ENCODE measurements around the gene MBNL1. TPM values are rescaled to one million over a fixed set of nuclear protein-coding genes. Genes with fewer than 3 reads are reported as not detected.
A peak's percentile ranks its signal among the peaks of the same experiment; 100 is the strongest.

Gene MBNL1
- total RNA-seq, 4 donors from 2014 or later = 353 to 653 (median 495) TPM

GRCh38 chr3:152474585-152474984 is 205.9 kb downstream of the MBNL1 start:
- WGBS, 2 donors = 86% methylated on average over 2 of the region's 2 CpGs
- peaks cover 0 to 8% (median 3%) of the 10 kb centered on the region in 4 donors for H3K9me3 ChIP-seq
- peaks cover 0 to 6% (median 0%) of the 10 kb centered on the region in 3 donors for H3K36me3 ChIP-seq
- H3K4me1 ChIP-seq = no peaks in the 10 kb centered on the region
- no peak overlapping the region for H3K4me3 ChIP-seq
- peak in 1 of 2 donors; percentile 47 for DNase-seq (ENCODE audit: low spot score in 2 of 2)
- TF ChIP-seq EP300 (IDR thresholded peaks at IDR 0.05) (peak in 1 of 2 donors; percentile 50), POLR2A (IDR thresholded peaks at IDR 0.05) (no peak)
- TF ChIP-seq, protein P1, sequence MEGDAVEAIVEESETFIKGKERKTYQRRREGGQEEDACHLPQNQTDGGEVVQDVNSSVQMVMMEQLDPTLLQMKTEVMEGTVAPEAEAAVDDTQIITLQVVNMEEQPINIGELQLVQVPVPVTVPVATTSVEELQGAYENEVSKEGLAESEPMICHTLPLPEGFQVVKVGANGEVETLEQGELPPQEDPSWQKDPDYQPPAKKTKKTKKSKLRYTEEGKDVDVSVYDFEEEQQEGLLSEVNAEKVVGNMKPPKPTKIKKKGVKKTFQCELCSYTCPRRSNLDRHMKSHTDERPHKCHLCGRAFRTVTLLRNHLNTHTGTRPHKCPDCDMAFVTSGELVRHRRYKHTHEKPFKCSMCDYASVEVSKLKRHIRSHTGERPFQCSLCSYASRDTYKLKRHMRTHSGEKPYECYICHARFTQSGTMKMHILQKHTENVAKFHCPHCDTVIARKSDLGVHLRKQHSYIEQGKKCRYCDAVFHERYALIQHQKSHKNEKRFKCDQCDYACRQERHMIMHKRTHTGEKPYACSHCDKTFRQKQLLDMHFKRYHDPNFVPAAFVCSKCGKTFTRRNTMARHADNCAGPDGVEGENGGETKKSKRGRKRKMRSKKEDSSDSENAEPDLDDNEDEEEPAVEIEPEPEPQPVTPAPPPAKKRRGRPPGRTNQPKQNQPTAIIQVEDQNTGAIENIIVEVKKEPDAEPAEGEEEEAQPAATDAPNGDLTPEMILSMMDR (IDR thresholded peaks at IDR 0.05) = peak in 4 of 5 experiments; percentile 30 to 66 (median 47)
- no peak overlapping the region for H3K27ac ChIP-seq
- no peaks in the 10 kb centered on the region for H3K27me3 ChIP-seq

DNA sequence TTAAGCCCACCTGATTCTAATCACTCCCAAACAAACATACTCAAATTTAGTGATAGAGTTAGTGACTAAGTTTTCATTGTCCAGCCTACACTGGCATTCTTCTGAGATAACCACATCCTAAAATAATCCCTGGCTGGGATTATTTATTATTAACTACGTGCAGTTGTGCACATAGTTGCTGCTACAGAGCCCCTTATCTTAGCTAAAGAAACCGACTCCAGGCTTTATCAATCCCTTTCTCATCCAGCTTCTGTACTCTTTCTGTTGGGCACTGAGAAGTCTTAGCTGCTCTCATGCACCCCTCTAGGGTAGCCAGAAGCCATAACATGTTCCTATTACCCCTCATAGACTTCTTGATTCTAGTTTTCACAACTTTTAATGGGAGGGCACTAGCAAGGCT is 208.7 kb downstream of the MBNL1 start:
- WGBS, 2 donors = 78 to 81% methylated on average over 2 of the region's 2 CpGs
- Histone ChIP-seq H3K27ac (no peak overlapping the region), H3K4me1 (no peaks in the 10 kb centered on the region), H3K4me3 (no peak overlapping the region), H3K9me3 (peaks cover 0 to 18% (median 7%) of the 10 kb centered on the region in 4 donors), H3K27me3 (no peaks in the 10 kb centered on the region), H3K36me3 (peaks cover 0 to 6% (median 0%) of the 10 kb centered on the region in 3 donors)
- no peak for DNase-seq (ENCODE audit: low spot score in 2 of 2)
- TF ChIP-seq, protein P1 (IDR thresholded peaks at IDR 0.05) = no peak
- no peak for TF ChIP-seq EP300 (IDR thresholded peaks at IDR 0.05)
- TF ChIP-seq POLR2A (IDR thresholded peaks at IDR 0.05) = no peak

DNA sequence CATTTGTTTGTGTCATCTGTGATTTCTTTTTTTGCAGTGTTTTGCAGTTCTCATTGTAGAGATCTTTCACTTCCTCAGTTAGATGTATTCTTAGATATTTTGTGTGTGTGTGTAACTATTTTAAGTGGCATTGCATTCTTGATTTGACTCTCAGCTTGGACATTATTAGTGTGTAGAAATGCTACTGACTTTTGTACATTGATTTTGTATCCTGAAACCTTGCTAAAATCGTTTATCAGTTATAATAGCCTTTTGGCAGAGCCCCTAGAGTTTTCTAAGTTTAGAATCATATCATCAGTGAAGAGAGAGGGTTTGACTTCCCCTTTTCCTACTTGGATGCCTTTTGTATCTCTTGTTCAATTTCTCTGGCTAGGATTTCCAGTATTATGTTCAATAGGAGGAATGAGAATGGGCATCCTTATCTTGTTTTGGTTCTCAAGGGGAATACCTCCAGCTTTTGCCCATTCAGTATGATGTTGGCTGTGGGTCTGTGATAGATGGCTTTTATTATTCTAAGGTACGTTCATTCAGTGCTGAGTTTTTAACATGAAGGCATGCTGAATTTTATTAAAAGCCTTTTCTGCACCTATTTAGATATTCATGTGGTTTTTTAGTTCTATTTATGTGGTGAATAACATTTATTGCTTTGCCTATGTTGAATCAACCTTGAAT is 211.7 kb downstream of the MBNL1 start:
- no peak for DNase-seq (ENCODE audit: low spot score in 2 of 2)
- 67 to 71% methylated on average over 2 of the region's 2 CpGs for WGBS, 2 donors
- Histone ChIP-seq H3K4me3 (no peak overlapping the region), H3K27me3 (no peaks in the 10 kb centered on the region), H3K9me3 (peaks cover 0 to 33% (median 7%) of the 10 kb centered on the region in 4 donors), H3K4me1 (no peaks in the 10 kb centered on the region), H3K27ac (no peak overlapping the region), H3K36me3 (peaks cover 0 to 5% (median 0%) of the 10 kb centered on the region in 3 donors)
- TF ChIP-seq POLR2A (IDR thresholded peaks at IDR 0.05) (no peak), EP300 (IDR thresholded peaks at IDR 0.05) (no peak)
- TF ChIP-seq, protein P1 (IDR thresholded peaks at IDR 0.05) = no peak

DNA sequence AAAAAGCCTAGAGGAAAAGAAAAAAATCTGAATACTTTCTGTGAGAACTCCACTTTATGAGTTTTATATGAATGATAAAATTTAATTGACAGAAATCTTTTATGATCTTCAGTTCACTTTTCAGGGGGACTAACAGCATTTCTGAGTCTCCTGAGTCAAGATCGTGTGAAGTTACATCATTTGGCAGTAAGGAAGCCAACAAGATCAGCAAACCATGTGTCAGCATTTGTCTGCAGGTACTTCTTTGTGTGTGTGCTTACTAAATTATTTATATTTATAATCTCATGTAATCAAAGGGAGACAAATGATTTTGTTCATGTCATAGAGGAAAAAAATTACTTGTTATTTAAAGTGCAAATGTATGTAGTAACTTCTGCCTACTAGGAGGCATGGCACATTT is 217.6 kb downstream of the MBNL1 start:
- no peaks in the 10 kb centered on the region for H3K4me1 ChIP-seq
- peaks cover 0 to 24% (median 5%) of the 10 kb centered on the region in 4 donors for H3K9me3 ChIP-seq
- no peak for DNase-seq (ENCODE audit: low spot score in 2 of 2)
- H3K27me3 ChIP-seq = no peaks in the 10 kb centered on the region
- H3K4me3 ChIP-seq = no peak overlapping the region
- H3K27ac ChIP-seq = no peak overlapping the region
- no peaks in the 10 kb centered on the region for H3K36me3 ChIP-seq
- TF ChIP-seq EP300 (IDR thresholded peaks at IDR 0.05) = no peak
- no peak for TF ChIP-seq POLR2A (IDR thresholded peaks at IDR 0.05)
- TF ChIP-seq, protein P1 (IDR thresholded peaks at IDR 0.05) = no peak
- WGBS, 2 donors = 81 to 91% methylated on average over 1 of the region's 1 CpG

DNA sequence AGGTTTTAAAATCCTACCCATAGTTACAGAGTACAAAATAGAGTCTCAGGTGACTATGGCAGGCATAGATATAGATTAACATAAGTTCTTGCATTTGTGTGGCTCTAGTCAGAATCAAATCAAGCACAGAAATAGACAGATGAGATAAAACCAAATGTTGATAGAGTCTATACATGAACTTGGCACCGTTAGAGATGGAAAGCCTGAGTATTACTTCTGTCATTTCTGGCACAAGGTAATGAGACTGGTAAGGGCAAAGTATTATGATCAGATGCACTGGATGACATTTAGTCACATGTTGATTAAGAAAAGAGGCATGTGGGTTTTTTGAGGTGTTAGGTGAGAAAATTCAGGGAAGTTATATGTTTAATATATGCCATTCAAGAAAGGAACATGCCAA is 219.7 kb downstream of the MBNL1 start:
- no peak for DNase-seq (ENCODE audit: low spot score in 2 of 2)
- Histone ChIP-seq H3K27ac (no peak overlapping the region), H3K27me3 (no peaks in the 10 kb centered on the region), H3K9me3 (peaks cover 0 to 7% (median 0%) of the 10 kb centered on the region in 4 donors), H3K4me3 (no peak overlapping the region), H3K4me1 (no peaks in the 10 kb centered on the region), H3K36me3 (no peaks in the 10 kb centered on the region)
- 95 to 96% methylated on average over 1 of the region's 1 CpG for WGBS, 2 donors
- TF ChIP-seq, protein P1 (IDR thresholded peaks at IDR 0.05) = no peak
- no peak for TF ChIP-seq EP300 (IDR thresholded peaks at IDR 0.05)
- TF ChIP-seq POLR2A (IDR thresholded peaks at IDR 0.05) = no peak

Measured in tibial nerve (tissue), 4 donors.